IMR-90 (cell line): ENCODE data around the gene ASPG. TPM values are rescaled to one million over a fixed set of nuclear protein-coding genes. Genes with fewer than 3 reads are reported as not detected.

ENCODE experiments used
- ATAC-seq: fragments of 200-7000 bp; cut with Tn5 transposase; 2 replicates; pipeline ENCODE4 v1.9.1; 2020; ENCODE audit warnings: low read depth, mild to moderate bottlenecking, moderate library complexity
- BruUV-seq: library from RNA; stranded (reverse); fragments of 400-500 nt; replicated peaks from 2 replicates; lab custom pipeline; 2021; lab: Mats Ljungman, UMichigan
- CTCF ChIA-PET: fragments of 300-600 bp; formaldehyde crosslinking; extraction: SDS; loops from one replicate; lab custom pipeline; 2021; ENCODE audit warnings: antibody characterized with exemption; lab: Yijun Ruan, JAX
- POLR2A ChIA-PET: fragments of 300-600 bp; sonication (Branson Sonifier 250); formaldehyde crosslinking; loops from one replicate; lab custom pipeline; 2022; ENCODE audit warnings: antibody characterized with exemption; ENCODE audit not compliant: unreplicated experiment; lab: Charles Lee
- DNase-seq: peaks from one replicate; pipeline ENCODE4 v3.0.0; 2013
- H2AFZ ChIP-seq: replicated peaks from 2 replicates; pipeline ENCODE3; 2013; ENCODE audit warnings: low read length, mild to moderate bottlenecking; ENCODE audit not compliant: poor library complexity
- H2AK5ac ChIP-seq: 2 replicates; pipeline ENCODE4 v1.6.1; 2013; ENCODE audit warnings: low read depth, low read length, inconsistent platforms
- H2AK9ac ChIP-seq: replicated peaks from 2 replicates; pipeline ENCODE3; 2013; ENCODE audit warnings: mild to moderate bottlenecking, low read depth, low read length, moderate library complexity; ENCODE audit not compliant: poor library complexity
- H2BK120ac ChIP-seq: 2 replicates; pipeline ENCODE4 v1.6.1; 2013; ENCODE audit warnings: low read depth, low read length, inconsistent platforms
- H2BK15ac ChIP-seq: 3 replicates; pipeline ENCODE4 v1.6.1; 2013; ENCODE audit warnings: low read depth, low read length, inconsistent platforms
- H2BK20ac ChIP-seq: 2 replicates; pipeline ENCODE4 v1.6.1; 2013; ENCODE audit warnings: low read depth, mild to moderate bottlenecking, inconsistent platforms, low read length, moderate library complexity
- H2BK5ac ChIP-seq: 2 replicates; pipeline ENCODE4 v1.6.1; 2013; ENCODE audit warnings: mild to moderate bottlenecking, low read depth, low read length, inconsistent platforms; ENCODE audit not compliant: poor library complexity, severe bottlenecking
- H3K14ac ChIP-seq: replicated peaks from 2 replicates; pipeline ENCODE4 v1.6.1; 2013; ENCODE audit warnings: low read depth, low read length, inconsistent platforms
- H3K18ac ChIP-seq: 2 replicates; pipeline ENCODE4 v1.6.1; 2013; ENCODE audit warnings: low read depth, low read length, control low read depth
- H3K23ac ChIP-seq: 2 replicates; pipeline ENCODE4 v1.6.1; 2013; ENCODE audit warnings: low read depth, low read length, inconsistent platforms
- H3K27ac ChIP-seq: 2 replicates; pipeline ENCODE4 v1.5.1; 2013; ENCODE audit warnings: mild to moderate bottlenecking, control low read depth, low read length; ENCODE audit not compliant: insufficient read depth
- H3K27me3 ChIP-seq: 2 replicates; pipeline ENCODE4 v1.6.1; 2013; ENCODE audit warnings: low read length; ENCODE audit not compliant: control insufficient read depth, insufficient read depth
- H3K36me3 ChIP-seq: 2 replicates; pipeline ENCODE4 v1.6.1; 2013; ENCODE audit warnings: low read length, mixed read lengths; ENCODE audit not compliant: control insufficient read depth, insufficient read depth
- H3K4ac ChIP-seq: 2 replicates; pipeline ENCODE4 v1.6.1; 2013; ENCODE audit warnings: low read depth, low read length, inconsistent platforms
- H3K4me1 ChIP-seq: 2 replicates; pipeline ENCODE4 v1.6.1; 2013; ENCODE audit warnings: low read length, mixed read lengths; ENCODE audit not compliant: control insufficient read depth, insufficient read depth
- H3K4me2 ChIP-seq: 2 replicates; pipeline ENCODE4 v1.6.1; 2013; ENCODE audit warnings: low read depth, mild to moderate bottlenecking, control low read depth, low read length, moderate library complexity
- H3K4me3 ChIP-seq: 2 replicates; pipeline ENCODE4 v1.5.1; 2013; ENCODE audit warnings: low read depth, mild to moderate bottlenecking, control low read depth, low read length, moderate library complexity; ENCODE audit not compliant: insufficient read depth
- H3K56ac ChIP-seq: 2 replicates; pipeline ENCODE4 v1.6.1; 2013; ENCODE audit warnings: low read length, inconsistent platforms; ENCODE audit not compliant: insufficient read depth; ENCODE audit errors: extremely low read depth
- H3K79me1 ChIP-seq, 2 experiments: 2 replicates each; pipeline ENCODE4 v1.6.1; 2013; ENCODE audit warnings: low read length in 2 of 2, inconsistent platforms in 1 of 2, low read depth in 1 of 2
- H3K9ac ChIP-seq: 2 replicates; pipeline ENCODE4 v1.6.1; 2013; ENCODE audit warnings: low read depth, low read length, control low read depth
- H3K9me1 ChIP-seq: 2 replicates; pipeline ENCODE4 v1.6.1; 2013; ENCODE audit warnings: low read length, inconsistent platforms; ENCODE audit not compliant: insufficient read depth
- H3K9me3 ChIP-seq: 2 replicates; pipeline ENCODE4 v1.6.1; 2013; ENCODE audit warnings: low read length; ENCODE audit not compliant: control insufficient read depth, insufficient read depth
- H4K20me1 ChIP-seq: 2 replicates; pipeline ENCODE4 v1.6.1; 2013; ENCODE audit warnings: low read length, inconsistent platforms; ENCODE audit not compliant: insufficient read depth
- H4K5ac ChIP-seq: 2 replicates; pipeline ENCODE4 v1.6.1; 2013; ENCODE audit warnings: mild to moderate bottlenecking, low read depth, low read length, control low read depth
- H4K8ac ChIP-seq, 2 experiments: 2 replicates each; pipeline ENCODE4 v1.6.1; 2013; ENCODE audit warnings: low read depth in 2 of 2, low read length in 2 of 2, control low read depth in 1 of 2, inconsistent platforms in 1 of 2
- H4K91ac ChIP-seq: 2 replicates; pipeline ENCODE4 v1.6.1; 2013; ENCODE audit warnings: low read depth, low read length, inconsistent platforms; ENCODE audit not compliant: insufficient read depth
- BHLHE40 ChIP-seq: fragments of 150-350 bp; IDR thresholded peaks from 2 replicates; pipeline ENCODE4 v1.6.1; 2016; ENCODE audit warnings: mild to moderate bottlenecking, low read depth, low read length
- CEBPB ChIP-seq: IDR thresholded peaks from 2 replicates; pipeline ENCODE4 v1.6.1; 2012; ENCODE audit warnings: low read depth, low read length, improper control_type of control experiment
- CHD1 ChIP-seq: IDR thresholded peaks from 2 replicates; pipeline ENCODE4 v1.6.1; 2012; ENCODE audit warnings: low read depth, low read length, improper control_type of control experiment
- FOS ChIP-seq: fragments of 150-350 bp; IDR thresholded peaks from 2 replicates; pipeline ENCODE4 v1.6.1; 2016; ENCODE audit warnings: low read depth, low read length
- MAFK ChIP-seq: IDR thresholded peaks from 2 replicates; pipeline ENCODE4 v1.6.1; 2012; ENCODE audit warnings: low read depth, low read length, improper control_type of control experiment
- MAZ ChIP-seq: IDR thresholded peaks from 2 replicates; pipeline ENCODE4 v1.6.1; 2012; ENCODE audit warnings: low read depth, mild to moderate bottlenecking, low read length, improper control_type of control experiment, moderate library complexity, borderline replicate concordance
- MXI1 ChIP-seq: IDR thresholded peaks from 2 replicates; pipeline ENCODE4 v1.6.1; 2012; ENCODE audit warnings: low read depth, mild to moderate bottlenecking, low read length, moderate library complexity, borderline replicate concordance
- NFE2L2 ChIP-seq: fragments of 150-350 bp; IDR thresholded peaks from 2 replicates; pipeline ENCODE4 v1.6.1; 2016; ENCODE audit warnings: low read depth, mild to moderate bottlenecking, low read length
- POLR2A ChIP-seq: IDR thresholded peaks from 2 replicates; pipeline ENCODE4 v1.6.1; 2012; ENCODE audit warnings: mild to moderate bottlenecking, low read depth, low read length
- RAD21 ChIP-seq: IDR thresholded peaks from 2 replicates; pipeline ENCODE4 v1.6.1; 2012; ENCODE audit warnings: low read length, improper control_type of control experiment
- RCOR1 ChIP-seq: IDR thresholded peaks from 2 replicates; pipeline ENCODE4 v1.6.1; 2012; ENCODE audit warnings: mild to moderate bottlenecking, low read length, improper control_type of control experiment; ENCODE audit not compliant: insufficient replicate concordance
- RFX5 ChIP-seq: IDR thresholded peaks from 2 replicates; pipeline ENCODE4 v1.8.0; 2012; ENCODE audit warnings: low read depth, mild to moderate bottlenecking, low read length, moderate library complexity
- SMC3 ChIP-seq: fragments of 150-350 bp; IDR thresholded peaks from 2 replicates; pipeline ENCODE4 v1.6.1; 2016; ENCODE audit warnings: low read depth, mild to moderate bottlenecking, antibody characterized with exemption, low read length, moderate library complexity
- WGBS, 2 experiments: methylation state at CpG; one replicate each; pipeline versions ENCODE4 v1.1.5 to v1.1.7; 2013; ENCODE audit warnings: missing lambda C conversion rate in 2 of 2; ENCODE audit not compliant: insufficient read length in 1 of 2; ENCODE audit errors: extremely low coverage in 2 of 2; 5-methylcytosine and 5-hydroxymethylcytosine counted together
- dilution Hi-C: fragments of 300-500 bp; cut with HindIII; formaldehyde crosslinking; loops from one replicate; pipeline ENCODE4 v1.14.3; 2018; ENCODE audit warnings: low sequenced_read_pairs; ENCODE audit not compliant: unreplicated experiment
- in situ Hi-C: fragments of 300-500 bp; cut with MboI; formaldehyde crosslinking; loops from 3 replicates; pipeline ENCODE4 v1.14.3; 2019; ENCODE audit warnings: low sequenced_read_pairs, inconsistent platforms, mixed read lengths
- intact Hi-C: fragments of 100-400 bp; cut with micrococcal nuclease; formaldehyde crosslinking; loops from 2 replicates; pipeline ENCODE4 v1.10.0; 2022
- polyA plus RNA-seq, 3 experiments: library from polyadenylated mRNA; depleted of rRNA; stranded (reverse); fragments of >200 nt; gene quantifications; 2 replicates each; pipeline ENCODE4 v1.2.3, GENCODE V29; 2012; ENCODE audit warnings: low replicate concordance in 1 of 3
- total RNA-seq: library from RNA; depleted of rRNA; stranded (reverse); fragments of >200 nt; gene quantifications from 2 replicates; pipeline ENCODE4 v1.2.3, GENCODE V29; 2012
- TF ChIP-seq, protein P1 (sequence below): fragments of 150-350 bp; IDR thresholded peaks from 2 replicates; pipeline ENCODE4 v1.6.1; 2017; ENCODE audit warnings: mild to moderate bottlenecking, antibody characterized with exemption, low read length, low read depth
- TF ChIP-seq, protein P2 (sequence below): fragments of 150-350 bp; IDR thresholded peaks from 2 replicates; pipeline ENCODE4 v1.6.1; 2016; ENCODE audit warnings: low read depth, mild to moderate bottlenecking, low read length, moderate library complexity, borderline replicate concordance
- TF ChIP-seq, protein P3 (sequence below): conservative IDR thresholded peaks from 2 replicates; pipeline ENCODE4 v1.5.1; 2012; ENCODE audit warnings: mild to moderate bottlenecking, low read depth, low read length, improper control_type of control experiment

The ASPG gene
- total and polyA plus RNA-seq, 2 of the 4 experiments (the other 2 are of a cell fraction), result not detected

DNA sequence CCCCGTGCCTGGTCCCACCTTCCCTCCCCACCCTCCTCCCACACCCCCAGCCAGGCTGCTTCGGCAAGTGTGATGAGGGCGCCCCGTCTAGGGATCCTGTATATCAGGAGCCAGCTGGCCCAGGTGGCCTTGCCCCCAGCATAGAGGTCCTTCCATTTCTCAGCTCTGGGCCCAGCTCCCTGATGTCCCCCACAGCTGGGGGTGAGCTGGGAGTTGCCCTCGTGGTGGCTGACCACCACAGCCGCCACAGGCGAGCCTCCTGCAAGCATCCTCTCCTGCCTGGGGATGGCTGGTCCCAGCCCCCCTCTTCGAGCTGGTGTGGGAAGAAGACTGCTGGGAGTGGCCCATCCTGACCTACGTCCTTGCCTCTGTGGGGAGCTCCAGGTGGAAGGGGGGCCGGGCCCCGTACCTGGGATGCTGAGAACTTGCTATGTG lies 7.4 kb downstream of the ASPG start:
- Histone ChIP-seq H3K9ac (no peak overlapping the region), H4K5ac (no peak overlapping the region), H3K9me3 (no peaks in the 10 kb centered on the region), H3K27ac (no peak overlapping the region), H2BK20ac (no peak overlapping the region), H3K4me1 (no peaks in the 10 kb centered on the region), H3K18ac (no peak overlapping the region), H2AK5ac (no peak overlapping the region), H4K91ac (no peak overlapping the region), H3K23ac (no peak overlapping the region), H2BK120ac (no peak overlapping the region), H3K36me3 (no peaks in the 10 kb centered on the region), H4K20me1 (no peaks in the 10 kb centered on the region), H3K4me2 (no peak overlapping the region), H4K8ac (no peak overlapping the region), H2BK15ac (no peak overlapping the region), H3K56ac (no peak overlapping the region), H3K79me1 (no peaks in the 10 kb centered on the region), H3K9me1 (no peaks in the 10 kb centered on the region), H2BK5ac (no peak overlapping the region), H2AFZ (no peak overlapping the region), H3K27me3 (no peaks in the 10 kb centered on the region; the same call in 1 of the 2 replicates), H3K4ac (no peak overlapping the region), H3K14ac (no peak overlapping the region), H3K4me3 (no peak overlapping the region), H2AK9ac (no peak overlapping the region)
- POLR2A ChIA-PET, result no interaction called here
- BruUV-seq, result no TSS peak
- TF ChIP-seq RAD21, result no peak
- TF ChIP-seq MXI1, result no peak
- no peak for TF ChIP-seq RFX5
- TF ChIP-seq RCOR1, result no peak
- TF ChIP-seq, protein P1, sequence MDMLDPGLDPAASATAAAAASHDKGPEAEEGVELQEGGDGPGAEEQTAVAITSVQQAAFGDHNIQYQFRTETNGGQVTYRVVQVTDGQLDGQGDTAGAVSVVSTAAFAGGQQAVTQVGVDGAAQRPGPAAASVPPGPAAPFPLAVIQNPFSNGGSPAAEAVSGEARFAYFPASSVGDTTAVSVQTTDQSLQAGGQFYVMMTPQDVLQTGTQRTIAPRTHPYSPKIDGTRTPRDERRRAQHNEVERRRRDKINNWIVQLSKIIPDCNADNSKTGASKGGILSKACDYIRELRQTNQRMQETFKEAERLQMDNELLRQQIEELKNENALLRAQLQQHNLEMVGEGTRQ, result no peak
- no peak for TF ChIP-seq FOS
- TF ChIP-seq MAZ, result no peak
- TF ChIP-seq SMC3, result no peak
- no peak for TF ChIP-seq CHD1
- no peak for TF ChIP-seq BHLHE40
- TF ChIP-seq, protein P2, sequence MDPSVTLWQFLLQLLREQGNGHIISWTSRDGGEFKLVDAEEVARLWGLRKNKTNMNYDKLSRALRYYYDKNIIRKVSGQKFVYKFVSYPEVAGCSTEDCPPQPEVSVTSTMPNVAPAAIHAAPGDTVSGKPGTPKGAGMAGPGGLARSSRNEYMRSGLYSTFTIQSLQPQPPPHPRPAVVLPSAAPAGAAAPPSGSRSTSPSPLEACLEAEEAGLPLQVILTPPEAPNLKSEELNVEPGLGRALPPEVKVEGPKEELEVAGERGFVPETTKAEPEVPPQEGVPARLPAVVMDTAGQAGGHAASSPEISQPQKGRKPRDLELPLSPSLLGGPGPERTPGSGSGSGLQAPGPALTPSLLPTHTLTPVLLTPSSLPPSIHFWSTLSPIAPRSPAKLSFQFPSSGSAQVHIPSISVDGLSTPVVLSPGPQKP, result no peak
- TF ChIP-seq, protein P3, sequence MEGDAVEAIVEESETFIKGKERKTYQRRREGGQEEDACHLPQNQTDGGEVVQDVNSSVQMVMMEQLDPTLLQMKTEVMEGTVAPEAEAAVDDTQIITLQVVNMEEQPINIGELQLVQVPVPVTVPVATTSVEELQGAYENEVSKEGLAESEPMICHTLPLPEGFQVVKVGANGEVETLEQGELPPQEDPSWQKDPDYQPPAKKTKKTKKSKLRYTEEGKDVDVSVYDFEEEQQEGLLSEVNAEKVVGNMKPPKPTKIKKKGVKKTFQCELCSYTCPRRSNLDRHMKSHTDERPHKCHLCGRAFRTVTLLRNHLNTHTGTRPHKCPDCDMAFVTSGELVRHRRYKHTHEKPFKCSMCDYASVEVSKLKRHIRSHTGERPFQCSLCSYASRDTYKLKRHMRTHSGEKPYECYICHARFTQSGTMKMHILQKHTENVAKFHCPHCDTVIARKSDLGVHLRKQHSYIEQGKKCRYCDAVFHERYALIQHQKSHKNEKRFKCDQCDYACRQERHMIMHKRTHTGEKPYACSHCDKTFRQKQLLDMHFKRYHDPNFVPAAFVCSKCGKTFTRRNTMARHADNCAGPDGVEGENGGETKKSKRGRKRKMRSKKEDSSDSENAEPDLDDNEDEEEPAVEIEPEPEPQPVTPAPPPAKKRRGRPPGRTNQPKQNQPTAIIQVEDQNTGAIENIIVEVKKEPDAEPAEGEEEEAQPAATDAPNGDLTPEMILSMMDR, result no peak
- TF ChIP-seq POLR2A, result no peak
- no peak for TF ChIP-seq NFE2L2
- no peak for TF ChIP-seq MAFK
- no peak for TF ChIP-seq CEBPB
- DNase-seq (no peak), ATAC-seq (no peak)
- dilution Hi-C loops (no loop called here), intact Hi-C loops (no loop called here), in situ Hi-C loops (loop anchor here (25.0 kb wide), 2 partner anchors 469 to 544 kb away; no protein-coding TSS in a partner anchor)
- CTCF ChIA-PET, result no interaction called here
- WGBS, 2 experiments, result 20% methylated on average over 1 of the region's 11 CpGs; no CpG with 5 or more reads in 1 of the 2 experiments
